ENCODE data around the gene PROX1. TPM values are rescaled to one million over a fixed set of nuclear protein-coding genes. Genes with fewer than 3 reads are reported as not detected.
A peak's percentile ranks its signal among the peaks of the same experiment; 100 is the strongest.

PROX1 gene
- total RNA-seq, 2 experiments from 2014 or later: not detected

DNA sequence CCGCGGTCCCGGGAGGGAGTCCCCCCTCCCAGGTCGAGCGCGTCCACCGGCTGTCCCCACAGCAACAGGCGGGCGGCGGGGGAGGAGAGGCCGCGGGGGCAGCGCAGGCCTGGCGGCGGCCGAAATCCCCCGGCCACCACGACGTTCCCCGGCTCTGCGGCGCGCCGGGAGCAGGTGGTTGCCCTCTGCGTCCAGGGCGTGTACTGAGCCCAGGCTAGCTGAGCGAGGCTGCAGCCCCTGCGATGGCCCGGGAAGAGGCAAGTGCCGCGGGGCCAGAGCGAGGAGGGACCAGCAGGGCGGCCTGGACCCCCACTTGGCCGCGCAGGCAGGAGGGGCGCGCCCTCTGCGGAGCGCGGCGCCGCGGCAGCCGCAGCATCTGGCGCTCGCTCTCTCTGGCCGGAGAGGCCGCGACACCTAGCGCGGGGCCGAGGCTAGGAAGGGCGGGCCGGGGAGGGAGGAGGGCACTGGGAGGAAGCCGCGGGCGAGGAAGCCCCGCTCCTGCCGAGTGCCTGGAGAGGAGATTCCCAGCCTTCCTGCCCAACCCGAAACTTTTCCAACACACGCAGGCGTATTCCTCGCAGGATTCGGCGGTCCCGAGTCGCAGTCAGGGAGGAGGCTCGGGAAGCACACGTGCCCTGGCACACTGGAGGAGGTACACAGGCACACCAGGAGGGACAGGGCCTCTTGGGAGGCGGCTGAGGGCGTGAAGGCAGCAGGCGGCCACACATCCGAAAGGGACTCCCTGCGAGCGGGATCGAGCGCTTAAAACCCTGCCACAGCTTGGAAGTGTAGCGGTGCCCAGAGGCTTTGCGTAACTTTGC lies 4.9 kb upstream of the PROX1 start:
- Mint-ChIP-seq H3K27me3 (ENCODE audit: low read depth) (peaks cover 88% of the 10 kb centered on the region), H3K4me3 (no peak overlapping the region), H3K27ac (no peak overlapping the region), H3K4me1 (ENCODE audit: low read depth) (peaks cover 10% of the 10 kb centered on the region), H3K9me3 (ENCODE audit: insufficient read depth) (no peaks in the 10 kb centered on the region), H3K36me3 (ENCODE audit: low read depth) (peaks cover 11% of the 10 kb centered on the region)
- ChIA-PET POLR2A (no interaction called here), CTCF (no interaction called here)
- DNase-seq: no peak
- ATAC-seq: no peak

DNA sequence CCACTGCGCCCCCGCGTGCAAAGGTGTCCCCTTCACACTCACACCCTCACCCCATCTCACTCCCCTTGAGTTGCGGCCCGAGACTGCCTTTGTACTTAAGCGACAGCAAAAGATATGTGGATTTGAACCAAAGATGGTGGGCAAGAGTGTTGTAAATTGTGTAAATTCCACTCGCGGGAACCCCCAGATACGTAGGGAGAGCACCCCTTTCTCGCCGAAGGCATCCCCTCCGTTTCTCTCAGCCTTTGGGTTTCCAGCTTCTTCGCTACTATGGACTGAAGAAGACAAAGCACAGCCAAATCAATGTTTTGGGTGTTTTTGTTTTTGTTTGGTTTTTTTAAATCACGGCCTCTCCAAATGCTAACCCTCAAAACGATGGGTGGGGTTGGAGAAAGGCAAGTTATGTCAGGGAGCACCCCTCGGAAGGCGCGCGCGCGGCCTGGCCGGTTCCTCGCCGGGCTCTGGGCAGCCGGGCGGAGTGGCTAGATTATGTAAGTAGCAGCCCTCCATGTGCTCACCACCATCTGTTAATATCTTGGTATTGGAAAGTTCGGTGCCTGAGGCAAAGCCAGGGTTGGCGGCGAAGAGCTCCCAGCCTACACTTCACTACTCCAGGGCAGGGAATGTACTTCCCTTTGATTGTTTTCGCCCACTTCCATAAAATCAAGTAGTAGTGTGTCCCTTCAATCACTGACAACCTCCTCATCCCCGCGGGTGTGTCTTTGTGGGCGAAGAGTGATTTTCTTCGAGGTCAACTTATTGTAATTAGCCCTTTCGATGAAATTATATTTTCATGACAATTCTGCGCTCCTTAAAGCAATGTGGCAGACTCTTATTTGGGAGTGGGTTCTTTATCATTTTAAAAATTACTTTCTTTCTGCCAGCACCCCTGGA lies 4.0 kb upstream of the PROX1 start:
- Mint-ChIP-seq H3K9me3 (ENCODE audit: insufficient read depth) (no peaks in the 10 kb centered on the region), H3K36me3 (ENCODE audit: low read depth) (peaks cover 11% of the 10 kb centered on the region), H3K27me3 (ENCODE audit: low read depth) (peaks cover 88% of the 10 kb centered on the region), H3K27ac (no peak overlapping the region), H3K4me1 (ENCODE audit: low read depth) (peaks cover 19% of the 10 kb centered on the region), H3K4me3 (no peak overlapping the region)
- CTCF ChIA-PET: no interaction called here
- DNase-seq (no peak), ATAC-seq (no peak)
- POLR2A ChIA-PET: no interaction called here

- POLR2A ChIA-PET: no interaction called here
These were observed 3.2 kb upstream of the PROX1 start for GRCh38 chr1:213984387-213985208.

DNA sequence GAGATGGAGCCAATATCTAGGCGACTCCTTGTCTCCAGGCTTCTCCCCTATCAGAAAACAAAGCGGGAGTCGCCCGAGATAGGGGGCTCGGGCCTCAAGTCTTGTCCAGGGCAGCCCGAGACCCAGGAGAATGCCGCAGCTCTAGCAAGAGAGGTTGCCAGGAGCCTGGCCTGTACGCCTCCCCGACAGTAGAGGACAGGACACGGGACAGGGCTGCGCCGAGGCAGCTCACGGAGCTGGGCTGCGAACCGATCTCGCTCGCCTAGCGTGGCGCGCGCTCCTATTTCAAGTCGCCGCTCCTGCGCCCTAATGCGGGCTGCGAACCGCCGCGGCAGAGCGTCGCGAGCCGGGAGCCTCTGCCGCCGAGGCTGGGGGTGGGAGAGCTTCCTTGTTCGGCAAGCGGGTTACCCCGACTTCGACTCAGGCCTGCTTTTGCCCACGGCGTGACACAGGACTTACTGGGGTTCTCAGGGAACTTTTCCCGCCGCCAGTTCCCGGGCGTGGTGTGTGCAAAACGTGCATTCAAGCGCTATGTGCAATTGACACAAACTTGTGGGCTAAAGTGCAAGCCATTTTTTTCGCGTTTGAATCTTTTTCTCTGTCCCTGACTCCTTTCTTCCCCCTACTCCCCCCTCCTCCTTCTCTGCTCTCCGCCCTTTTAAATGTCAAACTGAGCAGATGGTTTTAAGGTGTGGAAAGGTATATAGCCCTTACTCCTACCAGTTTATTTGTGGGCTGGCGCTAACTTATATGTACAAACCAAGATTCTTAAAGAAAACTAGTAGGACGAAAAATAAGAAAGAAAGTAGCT lies 2.4 kb upstream of the PROX1 start:
- DNase-seq (no peak), ATAC-seq (peak; percentile 20)
- peaks cover 23% of the 10 kb centered on the region for H3K4me1 Mint-ChIP-seq (ENCODE audit: low read depth)
- POLR2A ChIA-PET: no interaction called here
- H3K36me3 Mint-ChIP-seq (ENCODE audit: low read depth): peaks cover 11% of the 10 kb centered on the region
- CTCF ChIA-PET: no interaction called here
- H3K9me3 Mint-ChIP-seq (ENCODE audit: insufficient read depth): no peaks in the 10 kb centered on the region
- no peak overlapping the region for H3K4me3 Mint-ChIP-seq
- no peak overlapping the region for H3K27ac Mint-ChIP-seq
- peaks cover 92% of the 10 kb centered on the region for H3K27me3 Mint-ChIP-seq (ENCODE audit: low read depth)

More at GRCh38 chr1:213984387-213985208, 3.2 kb upstream of the PROX1 start:
- H3K9me3 Mint-ChIP-seq (ENCODE audit: insufficient read depth): no peaks in the 10 kb centered on the region
- no peak overlapping the region for H3K4me3 Mint-ChIP-seq
- H3K27ac Mint-ChIP-seq: no peak overlapping the region
- ATAC-seq (no peak), DNase-seq (no peak)
- H3K36me3 Mint-ChIP-seq (ENCODE audit: low read depth): peaks cover 11% of the 10 kb centered on the region
- CTCF ChIA-PET: no interaction called here
- peaks cover 88% of the 10 kb centered on the region for H3K27me3 Mint-ChIP-seq (ENCODE audit: low read depth)
- peaks cover 23% of the 10 kb centered on the region for H3K4me1 Mint-ChIP-seq (ENCODE audit: low read depth)

DNA sequence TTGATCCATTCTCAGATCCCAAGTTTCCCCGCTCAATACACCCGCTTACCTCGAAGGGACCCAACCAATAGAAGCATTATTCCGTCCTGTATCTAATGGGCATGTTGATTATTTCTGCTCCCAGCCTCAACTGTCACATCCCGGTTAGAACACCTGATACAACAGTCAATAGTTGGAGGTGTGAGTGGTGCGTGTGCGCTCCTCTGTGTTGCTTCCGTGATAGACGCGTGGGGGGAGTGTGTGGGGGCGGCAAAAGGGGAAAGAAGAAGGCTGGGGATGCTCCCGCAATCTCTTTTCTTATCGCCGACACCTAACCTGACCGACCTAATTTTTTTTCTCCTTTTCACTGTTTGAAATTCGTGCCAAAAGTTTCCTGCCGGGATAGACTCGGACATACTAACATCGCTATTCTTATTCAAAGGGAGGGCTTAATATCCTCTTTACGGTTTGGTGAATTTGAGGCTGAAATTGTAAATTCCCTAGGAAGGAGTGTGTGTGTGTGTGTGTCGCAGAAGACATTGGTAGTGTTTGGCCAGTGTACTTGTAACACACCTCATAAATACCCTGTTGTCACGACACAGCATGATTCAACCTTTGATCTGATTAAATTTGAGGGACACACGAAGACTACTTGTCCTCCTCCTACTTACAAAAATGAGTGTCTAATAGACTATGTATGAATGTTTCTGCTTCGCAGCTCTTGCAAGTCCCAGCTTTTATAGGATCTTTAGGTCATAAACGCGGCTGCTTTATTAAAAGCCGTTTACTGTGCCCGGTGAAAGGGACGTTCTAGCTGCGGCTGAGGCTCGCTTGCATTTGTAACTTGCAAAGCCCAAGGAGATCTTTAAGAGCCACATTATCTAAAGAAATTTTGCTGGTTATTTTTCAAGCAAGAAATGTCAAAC lies 1.5 kb upstream of the PROX1 start:
- DNase-seq: no peak
- H3K27me3 Mint-ChIP-seq (ENCODE audit: low read depth): peaks cover 92% of the 10 kb centered on the region
- ATAC-seq: no peak
- ChIA-PET CTCF (no interaction called here), POLR2A (no interaction called here)
- no peaks in the 10 kb centered on the region for H3K9me3 Mint-ChIP-seq (ENCODE audit: insufficient read depth)
- peaks cover 23% of the 10 kb centered on the region for H3K4me1 Mint-ChIP-seq (ENCODE audit: low read depth)
- H3K27ac Mint-ChIP-seq: peak overlapping the region; percentile 4
- H3K36me3 Mint-ChIP-seq (ENCODE audit: low read depth): peaks cover 11% of the 10 kb centered on the region
- no peak overlapping the region for H3K4me3 Mint-ChIP-seq

DNA sequence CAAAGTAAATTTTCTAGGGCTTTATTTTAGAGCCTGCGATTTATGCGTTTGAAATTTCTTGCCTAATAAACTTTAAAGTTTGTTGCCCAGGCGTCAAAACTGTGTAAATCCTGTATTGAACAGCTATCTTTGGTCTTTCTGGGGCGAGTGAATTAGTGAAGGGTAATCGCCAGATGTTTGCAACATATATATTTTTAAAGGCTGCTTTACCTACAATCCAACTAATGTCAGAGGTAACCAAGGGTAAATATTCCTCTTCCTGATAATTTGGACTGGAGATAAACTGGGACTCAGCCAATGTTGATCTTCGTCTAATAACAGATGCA lies 885 bp upstream of the PROX1 start:
- no peak overlapping the region for H3K4me3 Mint-ChIP-seq
- H3K9me3 Mint-ChIP-seq (ENCODE audit: insufficient read depth): no peaks in the 10 kb centered on the region
- DNase-seq: no peak
- CTCF ChIA-PET: no interaction called here
- POLR2A ChIA-PET: interaction anchor here (0.6 kb wide), 1 partner anchor 867 kb away, joined by 4 read pairs; no protein-coding TSS in a partner anchor
- H3K4me1 Mint-ChIP-seq (ENCODE audit: low read depth): peaks cover 23% of the 10 kb centered on the region
- peaks cover 11% of the 10 kb centered on the region for H3K36me3 Mint-ChIP-seq (ENCODE audit: low read depth)
- H3K27ac Mint-ChIP-seq: no peak overlapping the region
- peaks cover 89% of the 10 kb centered on the region for H3K27me3 Mint-ChIP-seq (ENCODE audit: low read depth)
- ATAC-seq: no peak

DNA sequence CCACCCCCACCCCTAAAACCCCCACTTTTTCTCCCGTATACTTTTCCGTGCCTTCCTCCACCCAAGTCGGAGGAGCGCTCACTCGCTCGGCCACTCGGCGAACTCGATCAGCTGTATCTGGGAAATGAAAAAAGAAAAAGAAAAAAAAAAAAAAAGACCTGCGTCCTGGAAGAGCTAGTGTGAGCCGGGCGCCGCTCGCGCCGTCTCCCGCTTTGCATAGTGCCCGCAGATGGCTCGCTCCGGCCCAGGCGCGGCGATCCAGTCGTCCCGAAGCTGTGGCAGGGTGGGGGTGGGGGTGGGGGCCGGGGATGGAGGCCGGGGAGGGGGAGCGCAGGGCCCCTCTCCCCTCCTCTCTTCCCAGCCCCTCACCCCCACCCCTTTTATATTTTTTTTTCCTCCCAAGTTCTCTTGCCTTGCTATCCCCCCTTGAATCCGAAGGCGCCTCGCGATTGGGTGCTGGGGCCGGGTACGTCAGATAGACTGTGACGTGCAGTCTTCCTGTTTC lies 299 bp upstream of the PROX1 start:
- Mint-ChIP-seq H3K27me3 (ENCODE audit: low read depth) (peaks cover 83% of the 10 kb centered on the region), H3K4me3 (peak overlapping the region; percentile 79), H3K27ac (peak overlapping the region; percentile 70), H3K36me3 (ENCODE audit: low read depth) (peaks cover 11% of the 10 kb centered on the region), H3K4me1 (ENCODE audit: low read depth) (peaks cover 23% of the 10 kb centered on the region), H3K9me3 (ENCODE audit: insufficient read depth) (no peaks in the 10 kb centered on the region)
- ATAC-seq (peak; percentile 40), DNase-seq (no peak)
- ChIA-PET POLR2A (interaction anchor here (0.6 kb wide), 1 partner anchor 868 kb away, joined by 4 read pairs; no protein-coding TSS in a partner anchor), CTCF (no interaction called here)

- H3K27ac Mint-ChIP-seq: no peak overlapping the region
- ChIA-PET POLR2A (no interaction called here), CTCF (no interaction called here)
- no peaks in the 10 kb centered on the region for H3K9me3 Mint-ChIP-seq (ENCODE audit: insufficient read depth)
- H3K27me3 Mint-ChIP-seq (ENCODE audit: low read depth): peaks cover 80% of the 10 kb centered on the region
- H3K36me3 Mint-ChIP-seq (ENCODE audit: low read depth): peaks cover 8% of the 10 kb centered on the region
- DNase-seq (no peak), ATAC-seq (peak; percentile 10)
- H3K4me3 Mint-ChIP-seq: peak overlapping the region; percentile 79
- H3K4me1 Mint-ChIP-seq (ENCODE audit: low read depth): peaks cover 23% of the 10 kb centered on the region
These were observed 781 bp downstream of the PROX1 start for GRCh38 chr1:213988507-213989001.

GRCh38 chr1:213989002-213989855 lies 1.5 kb downstream of the PROX1 start:
- no peaks in the 10 kb centered on the region for H3K9me3 Mint-ChIP-seq (ENCODE audit: insufficient read depth)
- no peak for ATAC-seq
- POLR2A ChIA-PET: no interaction called here

GRCh38 chr1:213993929-213994328 lies 6.2 kb downstream of the PROX1 start:
- no peak for DNase-seq
- no peak for ATAC-seq
- Mint-ChIP-seq H3K9me3 (ENCODE audit: insufficient read depth) (no peaks in the 10 kb centered on the region), H3K36me3 (ENCODE audit: low read depth) (no peaks in the 10 kb centered on the region), H3K4me3 (no peak overlapping the region), H3K27ac (no peak overlapping the region), H3K4me1 (ENCODE audit: low read depth) (peaks cover 2% of the 10 kb centered on the region), H3K27me3 (ENCODE audit: low read depth) (peaks cover 32% of the 10 kb centered on the region)
- ChIA-PET CTCF (no interaction called here), POLR2A (no interaction called here)

More at GRCh38 chr1:213989002-213989855, 1.5 kb downstream of the PROX1 start:
- CTCF ChIA-PET: no interaction called here
- DNase-seq: no peak
- Mint-ChIP-seq H3K27ac (no peak overlapping the region), H3K36me3 (ENCODE audit: low read depth) (peaks cover 2% of the 10 kb centered on the region), H3K27me3 (ENCODE audit: low read depth) (peaks cover 76% of the 10 kb centered on the region), H3K4me3 (peak overlapping the region; percentile 79), H3K4me1 (ENCODE audit: low read depth) (peaks cover 23% of the 10 kb centered on the region)
